GM12878 (cell line): ENCODE measurements around the gene PMP22.

ENCODE experiments used
- CTCF ChIP-seq, 3 experiments: IDR thresholded peaks in 2 of 3; conservative IDR thresholded peaks in 1 of 3; 2 replicates each; pipeline ENCODE4 v1.5.1; 2011; ENCODE audit warnings: low read depth in 3 of 3, low read length in 3 of 3, mild to moderate bottlenecking in 3 of 3, control low read depth in 2 of 3, moderate library complexity in 2 of 3, inconsistent platforms in 1 of 3, mixed read lengths in 1 of 3; ENCODE audit not compliant: control insufficient read depth in 2 of 3, insufficient read depth in 1 of 3; ENCODE audit errors: extremely low read depth in 1 of 3
- E4F1 ChIP-seq: fragments of 450-650 bp; IDR thresholded peaks from 2 replicates; pipeline ENCODE4 v1.6.1; 2018; ENCODE audit warnings: borderline replicate concordance, mild to moderate bottlenecking; ENCODE audit not compliant: partially characterized antibody
- FOXK2 ChIP-seq: fragments of 450-650 bp; IDR thresholded peaks from 2 replicates; pipeline ENCODE4 v1.6.1; 2017; ENCODE audit warnings: mild to moderate bottlenecking, moderate library complexity
- JUNB ChIP-seq: IDR thresholded peaks from 2 replicates; pipeline ENCODE4 v1.6.1; 2016; ENCODE audit warnings: antibody characterized with exemption, mild to moderate bottlenecking
- MAX ChIP-seq: IDR thresholded peaks from 2 replicates; pipeline ENCODE4 v1.6.1; 2012; ENCODE audit warnings: low read depth, low read length, improper control_type of control experiment
- MEF2B ChIP-seq: fragments of 450-650 bp; IDR thresholded peaks from 2 replicates; pipeline ENCODE4 v1.6.1; 2018; ENCODE audit warnings: mild to moderate bottlenecking, moderate library complexity; ENCODE audit not compliant: partially characterized antibody, poor library complexity, severe bottlenecking
- MTA3 ChIP-seq: IDR thresholded peaks from 2 replicates; pipeline ENCODE4 v1.6.1; 2012; ENCODE audit warnings: low read length, inconsistent platforms, borderline replicate concordance
- MXI1 ChIP-seq: fragments of 150-350 bp; IDR thresholded peaks from 2 replicates; pipeline ENCODE4 v1.6.1; 2011; ENCODE audit warnings: low read depth, mild to moderate bottlenecking, inconsistent platforms, low read length, improper control_type of control experiment
- POLR2A ChIP-seq: IDR thresholded peaks from 2 replicates; pipeline ENCODE4 v1.6.1; 2011; ENCODE audit warnings: low read depth, mild to moderate bottlenecking, low read length
- RB1 ChIP-seq: fragments of 450-650 bp; formaldehyde crosslinking; IDR thresholded peaks from 2 replicates; pipeline ENCODE4 v1.6.1; 2017; ENCODE audit warnings: mild to moderate bottlenecking, borderline replicate concordance
- REST ChIP-seq: IDR thresholded peaks from 2 replicates; pipeline ENCODE4 v1.6.1; 2012; ENCODE audit warnings: mild to moderate bottlenecking, low read depth, low read length

- TF ChIP-seq MEF2B (no peak), FOXK2 (no peak), CTCF (IDR thresholded peaks at IDR 0.05 in 2 of 3, conservative IDR thresholded peaks at IDR 0.05 in 1 of 3; ENCODE audit: control insufficient read depth in 2 of 3, extremely low read depth in 1 of 3, insufficient read depth in 1 of 3, low read depth in 3 of 3, low read length in 3 of 3) (no peak), RB1 (no peak), MAX (no peak), MTA3 (no peak), E4F1 (no peak), JUNB (no peak), REST (no peak), MXI1 (no peak), POLR2A (no peak)
Measured at GRCh38 chr17:15210247-15210646, 54.9 kb downstream of the PMP22 start.
